HEK293 (cell line): Measurements from ENCODE around the gene SHISAL2B.

Experiments
- CTCF ChIA-PET: fragments of 350-600 bp; formaldehyde crosslinking; extraction: SDS; loops from one replicate; lab custom pipeline; 2021; ENCODE audit warnings: antibody characterized with exemption; lab: Yijun Ruan, JAX
- POLR2A ChIA-PET: fragments of 300-600 bp; formaldehyde crosslinking; extraction: SDS; loops from one replicate; lab custom pipeline; 2020; ENCODE audit warnings: antibody characterized with exemption, inconsistent platforms; lab: Yijun Ruan, JAX
- H3K27ac ChIP-seq: fragments of 200-500 bp; sonication (Bioruptor generic); 2 replicates; pipeline ENCODE4 v1.5.1; 2014; ENCODE audit warnings: low read depth, low read length, control low read depth, inconsistent platforms; ENCODE audit errors: extremely low read depth
- H3K36me3 ChIP-seq, 2 experiments: fragments of 200-500 bp in 1 of 2; sonication (Bioruptor generic) in 1 of 2; 1 replicate in 1 of 2; 2 replicates in 1 of 2; pipeline ENCODE4 v1.5.1; 2014 to 2017; ENCODE audit warnings: inconsistent platforms in 2 of 2, low read length in 2 of 2; ENCODE audit not compliant: control insufficient read depth in 2 of 2, insufficient read depth in 1 of 2
- H3K4me1 ChIP-seq: fragments of 200-500 bp; sonication (Bioruptor generic); 2 replicates; pipeline ENCODE4 v1.5.1; 2014; ENCODE audit warnings: mild to moderate bottlenecking, low read length, inconsistent platforms; ENCODE audit not compliant: control insufficient read depth, insufficient read depth
- H3K4me3 ChIP-seq: 2 replicates; pipeline ENCODE4 v1.5.1; 2011; ENCODE audit warnings: low read depth, mild to moderate bottlenecking, control low read depth, low read length, moderate library complexity
- H3K9me3 ChIP-seq: fragments of 200-500 bp; sonication (Bioruptor generic); 2 replicates; pipeline ENCODE4 v1.5.1; 2014; ENCODE audit warnings: low read depth, low read length, inconsistent platforms; ENCODE audit not compliant: control insufficient read depth, insufficient read depth
- KLF1 ChIP-seq: fragments of 450-650 bp; formaldehyde crosslinking; IDR thresholded peaks from 2 replicates; pipeline ENCODE4 v1.5.1; 2016; ENCODE audit warnings: missing biosample characterization, missing genetic modification characterization
- KLF8 ChIP-seq: fragments of 450-650 bp; formaldehyde crosslinking; IDR thresholded peaks from 2 replicates; pipeline ENCODE4 v1.5.1; 2016; ENCODE audit warnings: missing biosample characterization, missing genetic modification characterization
- OSR2 ChIP-seq: fragments of 450-650 bp; formaldehyde crosslinking; IDR thresholded peaks from 2 replicates; pipeline ENCODE4 v1.5.1; 2016; ENCODE audit warnings: missing biosample characterization, missing genetic modification characterization
- SCRT1 ChIP-seq: fragments of 450-650 bp; formaldehyde crosslinking; IDR thresholded peaks from 2 replicates; pipeline ENCODE4 v1.5.1; 2016; ENCODE audit warnings: missing biosample characterization, missing genetic modification characterization, borderline replicate concordance
- SCRT2 ChIP-seq: fragments of 450-650 bp; formaldehyde crosslinking; IDR thresholded peaks from 2 replicates; pipeline ENCODE4 v1.5.1; 2016; ENCODE audit warnings: missing biosample characterization, missing genetic modification characterization
- ZEB2 ChIP-seq: fragments of 450-650 bp; formaldehyde crosslinking; IDR thresholded peaks from 2 replicates; pipeline ENCODE4 v1.5.1; 2016; ENCODE audit warnings: missing biosample characterization, missing genetic modification characterization
- ZNF16 ChIP-seq: fragments of 450-650 bp; formaldehyde crosslinking; IDR thresholded peaks from 2 replicates; pipeline ENCODE4 v1.5.1; 2016; ENCODE audit warnings: low read depth, missing biosample characterization, missing genetic modification characterization
- ZNF169 ChIP-seq: fragments of 450-650 bp; formaldehyde crosslinking; IDR thresholded peaks from 2 replicates; pipeline ENCODE4 v1.5.1; 2016; ENCODE audit warnings: missing biosample characterization, missing genetic modification characterization
- ZNF175 ChIP-seq: fragments of 450-650 bp; formaldehyde crosslinking; IDR thresholded peaks from 2 replicates; pipeline ENCODE4 v1.5.1; 2016; ENCODE audit warnings: missing biosample characterization, missing genetic modification characterization
- ZNF391 ChIP-seq: fragments of 450-650 bp; formaldehyde crosslinking; IDR thresholded peaks from 2 replicates; pipeline ENCODE4 v1.5.1; 2016; ENCODE audit warnings: low read depth, missing biosample characterization, missing genetic modification characterization, borderline replicate concordance
- ZNF623 ChIP-seq: fragments of 450-650 bp; formaldehyde crosslinking; IDR thresholded peaks from 2 replicates; pipeline ENCODE4 v1.5.1; 2016; ENCODE audit warnings: missing biosample characterization, missing genetic modification characterization
- ZNF76 ChIP-seq: fragments of 450-650 bp; formaldehyde crosslinking; IDR thresholded peaks from 2 replicates; pipeline ENCODE4; 2016; ENCODE audit warnings: low read depth, missing biosample characterization, missing genetic modification characterization, borderline replicate concordance
- TF ChIP-seq, protein P1 (sequence below): fragments of 450-650 bp; formaldehyde crosslinking; IDR thresholded peaks from 2 replicates; pipeline ENCODE4 v1.5.1; 2016; ENCODE audit warnings: missing biosample characterization, missing genetic modification characterization
- TF ChIP-seq, protein P2 (sequence below): fragments of 450-650 bp; formaldehyde crosslinking; IDR thresholded peaks from 2 replicates; pipeline ENCODE4 v1.5.1; 2017; ENCODE audit warnings: missing biosample characterization, missing genetic modification characterization
- TF ChIP-seq, protein P3 (sequence below): fragments of 450-650 bp; formaldehyde crosslinking; IDR thresholded peaks from 2 replicates; pipeline ENCODE4 v1.5.1; 2016; ENCODE audit warnings: missing biosample characterization, missing genetic modification characterization
- TF ChIP-seq, protein P4 (sequence below): fragments of 450-650 bp; formaldehyde crosslinking; IDR thresholded peaks from 2 replicates; pipeline ENCODE4 v1.5.1; 2017; ENCODE audit warnings: missing biosample characterization, mild to moderate bottlenecking, missing genetic modification characterization, moderate library complexity

Gene SHISAL2B

DNA sequence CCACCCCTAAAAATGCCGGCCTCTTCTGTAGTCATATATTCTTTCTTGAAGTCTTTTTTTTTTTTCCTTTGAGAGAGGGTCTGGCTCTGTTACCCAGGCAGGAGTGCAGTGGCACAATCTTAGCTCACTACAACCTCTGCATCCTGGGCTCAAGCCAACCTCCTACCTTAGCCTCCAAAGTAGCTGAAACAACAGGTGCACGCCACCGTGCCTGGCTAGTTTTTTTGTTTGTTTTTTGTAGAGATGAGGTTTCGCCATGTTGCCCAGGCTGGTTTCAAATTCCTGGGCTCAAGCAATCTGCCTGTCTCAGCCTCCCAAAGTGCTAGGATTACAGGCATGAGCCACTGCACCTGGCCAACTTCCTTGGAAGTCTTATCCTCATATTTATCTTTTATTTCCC, 59.1 kb downstream of the SHISAL2B start:
- Histone ChIP-seq H3K4me1 (no peaks in the 10 kb centered on the region), H3K36me3 (peaks cover 12 to 16% of the 10 kb centered on the region in 2 experiments), H3K27ac (no peak overlapping the region), H3K4me3 (no peak overlapping the region), H3K9me3 (no peaks in the 10 kb centered on the region)
- CTCF ChIA-PET, result interaction anchor here (0.6 to 0.8 kb wide), 3 partner anchors 8 to 602 kb away, joined by 3 to 6 read pairs (median 6); no protein-coding TSS in a partner anchor
- TF ChIP-seq SCRT2 (tag by site-specific recombination), result peak; percentile 72
- peak; percentile 50; the same call in 1 of the 2 replicates for TF ChIP-seq SCRT1 (tag by site-specific recombination)
- TF ChIP-seq ZNF76, result no peak
- POLR2A ChIA-PET, result interaction anchor here (0.7 kb wide), 1 partner anchor 9 kb away, joined by 3 read pairs; no protein-coding TSS in a partner anchor

DNA sequence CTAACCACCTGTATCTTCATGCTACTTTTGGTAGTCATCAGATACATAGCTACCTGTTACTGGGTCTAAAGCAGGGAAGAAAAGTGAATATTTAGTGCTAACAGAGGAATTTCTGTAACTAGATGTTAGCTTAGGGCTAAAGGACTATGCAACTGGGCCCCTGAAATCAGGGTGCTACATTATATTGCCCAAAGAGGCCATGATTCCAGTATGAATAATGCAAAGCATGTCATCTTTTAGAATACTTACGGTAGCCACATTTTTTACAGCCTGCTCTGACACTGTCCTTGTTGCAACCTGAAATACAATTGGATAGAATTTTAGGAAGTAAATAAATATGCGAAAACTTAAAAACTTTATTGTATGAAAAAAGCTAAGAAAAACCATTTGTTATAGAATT, 63.8 kb downstream of the SHISAL2B start:
- no peaks in the 10 kb centered on the region for H3K4me1 ChIP-seq
- H3K27ac ChIP-seq, result no peak overlapping the region
- no peak overlapping the region for H3K4me3 ChIP-seq
- H3K36me3 ChIP-seq, result peaks cover 12 to 21% of the 10 kb centered on the region in 2 experiments
- ChIA-PET POLR2A (no interaction called here), CTCF (interaction anchor here (0.6 to 0.9 kb wide), 2 partner anchors 12 to 118 kb away, joined by 3 read pairs; no protein-coding TSS in a partner anchor)
- H3K9me3 ChIP-seq, result no peaks in the 10 kb centered on the region
- TF ChIP-seq, protein P1, sequence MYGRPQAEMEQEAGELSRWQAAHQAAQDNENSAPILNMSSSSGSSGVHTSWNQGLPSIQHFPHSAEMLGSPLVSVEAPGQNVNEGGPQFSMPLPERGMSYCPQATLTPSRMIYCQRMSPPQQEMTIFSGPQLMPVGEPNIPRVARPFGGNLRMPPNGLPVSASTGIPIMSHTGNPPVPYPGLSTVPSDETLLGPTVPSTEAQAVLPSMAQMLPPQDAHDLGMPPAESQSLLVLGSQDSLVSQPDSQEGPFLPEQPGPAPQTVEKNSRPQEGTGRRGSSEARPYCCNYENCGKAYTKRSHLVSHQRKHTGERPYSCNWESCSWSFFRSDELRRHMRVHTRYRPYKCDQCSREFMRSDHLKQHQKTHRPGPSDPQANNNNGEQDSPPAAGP (tag by site-specific recombination), result no peak
- TF ChIP-seq ZNF623 (tag by site-specific recombination) (no peak), SCRT2 (tag by site-specific recombination) (0 out of 2 replicates have a peak, but pooled peaks have one; percentile 16)

DNA sequence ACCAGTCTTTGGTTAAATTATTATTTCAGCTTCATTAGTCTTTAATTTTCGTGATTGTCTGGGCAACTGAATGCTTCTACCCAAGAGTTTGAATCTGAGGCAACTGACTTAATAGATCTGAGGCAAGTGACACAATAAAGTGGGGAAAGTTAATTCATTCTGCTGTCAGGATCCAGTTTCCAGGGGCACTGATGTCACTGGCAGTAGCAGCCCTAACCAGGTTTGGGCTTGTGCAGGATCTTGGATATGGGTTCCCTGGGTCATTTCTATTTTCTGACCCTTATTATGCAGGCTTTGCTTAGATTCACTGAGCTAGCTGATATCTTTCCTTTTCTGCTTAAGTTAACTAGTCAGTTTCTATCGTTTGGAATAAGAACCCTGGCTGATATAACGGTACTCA, 68.6 kb downstream of the SHISAL2B start:
- Histone ChIP-seq H3K4me1 (0 out of 2 replicates have a peak, but pooled peaks cover 4% of the 10 kb centered on the region), H3K9me3 (no peaks in the 10 kb centered on the region), H3K27ac (no peak overlapping the region), H3K36me3 (peaks cover 0 to 17% of the 10 kb centered on the region in 2 experiments; a peak in 2 of 3 replicates), H3K4me3 (no peak overlapping the region)
- CTCF ChIA-PET, result interaction anchor here (0.6 kb wide), 1 partner anchor 33 kb away, joined by 3 read pairs; no protein-coding TSS in a partner anchor
- POLR2A ChIA-PET, result no interaction called here
- TF ChIP-seq OSR2 (peak; percentile 65), ZNF169 (tag by site-specific recombination) (no peak), SCRT1 (tag by site-specific recombination) (no peak), ZNF175 (tag by site-specific recombination) (no peak), ZNF16 (tag by site-specific recombination) (no peak), KLF8 (tag by site-specific recombination) (no peak), KLF1 (tag by site-specific recombination) (no peak), ZNF391 (no peak), ZEB2 (tag by site-specific recombination) (no peak)
- TF ChIP-seq, protein P2, sequence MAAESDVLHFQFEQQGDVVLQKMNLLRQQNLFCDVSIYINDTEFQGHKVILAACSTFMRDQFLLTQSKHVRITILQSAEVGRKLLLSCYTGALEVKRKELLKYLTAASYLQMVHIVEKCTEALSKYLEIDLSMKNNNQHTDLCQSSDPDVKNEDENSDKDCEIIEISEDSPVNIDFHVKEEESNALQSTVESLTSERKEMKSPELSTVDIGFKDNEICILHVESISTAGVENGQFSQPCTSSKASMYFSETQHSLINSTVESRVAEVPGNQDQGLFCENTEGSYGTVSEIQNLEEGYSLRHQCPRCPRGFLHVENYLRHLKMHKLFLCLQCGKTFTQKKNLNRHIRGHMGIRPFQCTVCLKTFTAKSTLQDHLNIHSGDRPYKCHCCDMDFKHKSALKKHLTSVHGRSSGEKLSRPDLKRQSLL, result no peak
- TF ChIP-seq, protein P3, sequence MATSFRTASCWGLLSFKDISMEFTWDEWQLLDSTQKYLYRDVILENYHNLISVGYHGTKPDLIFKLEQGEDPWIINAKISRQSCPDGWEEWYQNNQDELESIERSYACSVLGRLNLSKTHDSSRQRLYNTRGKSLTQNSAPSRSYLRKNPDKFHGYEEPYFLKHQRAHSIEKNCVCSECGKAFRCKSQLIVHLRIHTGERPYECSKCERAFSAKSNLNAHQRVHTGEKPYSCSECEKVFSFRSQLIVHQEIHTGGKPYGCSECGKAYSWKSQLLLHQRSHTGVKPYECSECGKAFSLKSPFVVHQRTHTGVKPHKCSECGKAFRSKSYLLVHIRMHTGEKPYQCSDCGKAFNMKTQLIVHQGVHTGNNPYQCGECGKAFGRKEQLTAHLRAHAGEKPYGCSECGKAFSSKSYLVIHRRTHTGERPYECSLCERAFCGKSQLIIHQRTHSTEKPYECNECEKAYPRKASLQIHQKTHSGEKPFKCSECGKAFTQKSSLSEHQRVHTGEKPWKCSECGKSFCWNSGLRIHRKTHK (tag by site-specific recombination), result no peak
- TF ChIP-seq, protein P4, sequence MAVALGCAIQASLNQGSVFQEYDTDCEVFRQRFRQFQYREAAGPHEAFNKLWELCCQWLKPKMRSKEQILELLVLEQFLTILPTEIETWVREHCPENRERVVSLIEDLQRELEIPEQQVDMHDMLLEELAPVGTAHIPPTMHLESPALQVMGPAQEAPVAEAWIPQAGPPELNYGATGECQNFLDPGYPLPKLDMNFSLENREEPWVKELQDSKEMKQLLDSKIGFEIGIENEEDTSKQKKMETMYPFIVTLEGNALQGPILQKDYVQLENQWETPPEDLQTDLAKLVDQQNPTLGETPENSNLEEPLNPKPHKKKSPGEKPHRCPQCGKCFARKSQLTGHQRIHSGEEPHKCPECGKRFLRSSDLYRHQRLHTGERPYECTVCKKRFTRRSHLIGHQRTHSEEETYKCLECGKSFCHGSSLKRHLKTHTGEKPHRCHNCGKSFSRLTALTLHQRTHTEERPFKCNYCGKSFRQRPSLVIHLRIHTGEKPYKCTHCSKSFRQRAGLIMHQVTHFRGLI (tag by site-specific recombination), result peak; percentile 95
